B cell (primary cell): ENCODE results near the gene NUP88. TPM values are rescaled to one million over a fixed set of nuclear protein-coding genes. Genes with fewer than 3 reads are reported as not detected.

ENCODE experiments used
- ATAC-seq: fragments of 200-7000 bp; cut with Tn5 transposase; one replicate; pipeline ENCODE4 v1.10.0; 2021; ENCODE audit warnings: low read depth, mild to moderate bottlenecking, moderate number of reproducible peaks, moderate library complexity
- CTCF ChIA-PET: fragments of 350-600 bp; sonication (Branson Sonifier 250); formaldehyde crosslinking; loops from one replicate; lab custom pipeline; 2021; ENCODE audit warnings: antibody characterized with exemption, inconsistent platforms; lab: Charles Lee
- POLR2A ChIA-PET: fragments of 350-600 bp; sonication (Branson Sonifier 250); formaldehyde crosslinking; loops from one replicate; lab custom pipeline; 2021; ENCODE audit warnings: antibody characterized with exemption; lab: Charles Lee
- DNase-seq: peaks from one replicate; pipeline ENCODE4 v3.0.0; 2013
- H2AFZ ChIP-seq: 2 replicates; pipeline ENCODE4 v1.6.1; 2012; ENCODE audit warnings: mild to moderate bottlenecking, low read depth, low read length; ENCODE audit not compliant: insufficient read depth, poor library complexity, severe bottlenecking
- H3K27ac ChIP-seq, 2 donors: 1 replicate in 1 of 2; 2 replicates in 1 of 2; pipeline ENCODE4 v1.5.1; 2012 to 2013; ENCODE audit warnings: low read length in 2 of 2, mild to moderate bottlenecking in 2 of 2, moderate library complexity in 1 of 2
- H3K27me3 ChIP-seq, 4 experiments: fragments of 200-600 bp in 1 of 4; sonication (generic) in 1 of 4; replicated peaks in 1 of 4; 1 replicate in 2 of 4; 2 replicates in 2 of 4; pipeline versions ENCODE4 v1.6.1 to v1.7.0; 2013 to 2016; ENCODE audit warnings: low read length in 3 of 4, mild to moderate bottlenecking in 2 of 4, mixed read lengths in 1 of 4, moderate library complexity in 1 of 4; ENCODE audit not compliant: insufficient read depth in 4 of 4, control insufficient read depth in 3 of 4; ENCODE audit errors: control extremely low read depth in 1 of 4
- H3K36me3 ChIP-seq, 2 experiments: replicated peaks in 1 of 2; 1 replicate in 1 of 2; 2 replicates in 1 of 2; pipeline versions ENCODE4 v1.6.1 to v1.7.1; 2013; ENCODE audit warnings: low read length in 1 of 2; ENCODE audit not compliant: insufficient read depth in 2 of 2, control insufficient read depth in 1 of 2; ENCODE audit errors: control extremely low read depth in 1 of 2, extremely low read depth in 1 of 2
- H3K4me1 ChIP-seq, 2 donors: fragments of 200-600 bp in 1 of 2; sonication (generic) in 1 of 2; 1 replicate in 1 of 2; 2 replicates in 1 of 2; pipeline versions ENCODE4 v1.5.1 to v1.6.1; 2013 to 2017; ENCODE audit warnings: low read length in 2 of 2; ENCODE audit not compliant: control insufficient read depth in 2 of 2, insufficient read depth in 2 of 2
- H3K4me2 ChIP-seq: replicated peaks from 2 replicates; pipeline ENCODE3; 2012; ENCODE audit warnings: mild to moderate bottlenecking, low read depth, low read length; ENCODE audit not compliant: poor library complexity, severe bottlenecking
- H3K4me3 ChIP-seq, 5 experiments: fragments of 200-600 bp in 1 of 5; sonication (generic) in 1 of 5; 1 replicate in 3 of 5; 2 replicates in 2 of 5; pipeline versions ENCODE4 v1.5.1 to v1.7.0; 2011 to 2016; ENCODE audit warnings: low read length in 4 of 5, mild to moderate bottlenecking in 4 of 5, low read depth in 2 of 5, control low read depth in 1 of 5, moderate library complexity in 1 of 5; ENCODE audit not compliant: insufficient read depth in 1 of 5; ENCODE audit errors: control extremely low read depth in 1 of 5, extremely low read depth in 1 of 5
- H3K79me2 ChIP-seq: fragments of 200-600 bp; sonication (generic); one replicate; pipeline ENCODE4 v1.6.0; 2016; ENCODE audit warnings: low read length; ENCODE audit not compliant: control insufficient read depth, insufficient read depth
- H3K9ac ChIP-seq: fragments of 200-600 bp; sonication (generic); 2 replicates; pipeline ENCODE4 v1.6.1; 2017; ENCODE audit warnings: mild to moderate bottlenecking, low read length, moderate library complexity
- H3K9me3 ChIP-seq, 3 donors: one replicate each; pipeline versions ENCODE4 v1.6.1 to v1.7.1; 2013; ENCODE audit warnings: low read length in 2 of 3; ENCODE audit not compliant: control insufficient read depth in 2 of 3, insufficient read depth in 1 of 3; ENCODE audit errors: control extremely low read depth in 1 of 3
- H4K20me1 ChIP-seq: 2 replicates; pipeline ENCODE4 v1.6.0; 2012; ENCODE audit warnings: mild to moderate bottlenecking, low read length; ENCODE audit not compliant: insufficient read depth, control insufficient read depth, poor library complexity, severe bottlenecking
- H3K27ac Mint-ChIP-seq: one replicate; pipeline ENCODE4 v1.8.0; 2021; ENCODE audit warnings: mixed read lengths
- H3K27me3 Mint-ChIP-seq: one replicate; pipeline ENCODE4 v1.8.0; 2021; ENCODE audit warnings: mixed read lengths
- H3K4me1 Mint-ChIP-seq: one replicate; pipeline ENCODE4 v1.8.0; 2021; ENCODE audit warnings: mixed read lengths
- H3K4me3 Mint-ChIP-seq: one replicate; pipeline ENCODE4 v1.8.0; 2021; ENCODE audit warnings: mixed read lengths
- H3K9me3 Mint-ChIP-seq: one replicate; pipeline ENCODE4 v1.8.0; 2022; ENCODE audit warnings: mixed read lengths; ENCODE audit not compliant: insufficient read depth
- EZH2 ChIP-seq: IDR thresholded peaks from 2 replicates; pipeline ENCODE4 v1.6.1; 2012; ENCODE audit warnings: borderline replicate concordance, low read depth, mild to moderate bottlenecking, moderate library complexity, low read length; ENCODE audit not compliant: insufficient read depth, poor library complexity, severe bottlenecking
- WGBS: methylation state at CpG from one replicate; pipeline ENCODE4 v1.1.5; 2013; ENCODE audit warnings: missing lambda C conversion rate; ENCODE audit not compliant: insufficient coverage; 5-methylcytosine and 5-hydroxymethylcytosine counted together
- intact Hi-C: fragments of 100-400 bp; cut with micrococcal nuclease; formaldehyde crosslinking; loops from one replicate; pipeline ENCODE4 v1.10.0; 2022
- polyA plus RNA-seq: library from polyadenylated mRNA; depleted of rRNA; stranded (reverse); fragments of >200 nt; gene quantifications from 2 replicates; pipeline ENCODE4 v1.2.3, GENCODE V29; 2012
- total RNA-seq, 2 donors: library from RNA; stranded (reverse); fragments of 120-200 nt in 1 of 2; gene quantifications; 1 replicate in 1 of 2; 2 replicates in 1 of 2; pipeline versions ENCODE4 v1.2.3 to v1.2.4, GENCODE V29; 2013 to 2022
- TF ChIP-seq, protein P1 (sequence below): fragments of 200-600 bp; IDR thresholded peaks from one replicate; pipeline ENCODE4 v1.8.0; 2022; ENCODE audit warnings: antibody characterized with exemption, mild to moderate bottlenecking

Gene NUP88
- total and polyA plus RNA-seq, 2 donors (not counting 1 experiment from before 2014, with no cell fraction given), result 214 to 221 TPM

DNA sequence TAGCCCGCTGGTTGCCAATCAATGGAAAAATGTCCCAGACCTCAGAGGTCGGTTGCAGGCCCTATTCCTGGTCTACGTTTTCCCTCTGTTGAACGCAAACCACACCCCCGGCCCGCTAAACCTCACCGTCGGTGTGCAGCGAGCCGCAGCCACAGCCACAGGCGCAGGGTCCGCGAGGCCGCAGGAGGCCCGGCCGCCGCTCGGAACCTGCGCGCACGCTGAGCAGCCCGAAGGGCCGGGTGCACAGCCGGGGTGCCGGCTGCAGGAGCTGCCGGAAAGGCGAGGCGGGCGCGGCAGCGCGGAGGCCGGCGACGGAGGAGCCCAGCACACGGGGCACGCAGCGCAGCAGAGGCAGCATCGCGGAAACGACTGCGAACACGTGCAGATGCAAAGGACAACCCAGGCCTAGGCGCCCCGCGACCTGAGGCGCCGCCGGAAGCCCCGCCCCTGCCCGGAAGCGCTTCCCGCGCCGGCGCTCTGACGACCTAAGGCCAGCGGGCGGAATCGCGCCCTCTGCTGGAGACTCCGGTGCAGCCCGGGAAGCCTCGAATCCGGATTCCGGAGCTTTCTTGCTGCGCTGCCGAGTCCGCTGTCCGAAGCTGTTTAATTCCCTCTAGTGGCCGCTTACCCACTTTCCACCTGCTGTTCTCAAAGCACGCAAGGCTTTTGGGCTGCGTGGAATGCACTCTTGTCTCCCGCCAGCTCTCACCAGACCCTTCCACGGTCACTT is 19.4 kb upstream of the NUP88 start, which contains the start of gene C1QBP:
TSS of gene C1QBP (minus strand) at position 440 of the 730 bp plus-strand sequence. CDS start at position 358, 82 bp downstream.
- Histone ChIP-seq H3K27ac (peak within 1 kb of the TSS; percentile 66 to 81), H4K20me1 (peaks cover 8% of the 10 kb centered on the region), H3K4me2 (peak within 1 kb of the TSS; percentile 81), H3K4me3 (peak within 1 kb of the TSS; percentile 52 to 74 (median 67)), H3K9ac (peak within 1 kb of the TSS; percentile 74), H3K36me3 (peaks cover 8 to 36% of the 10 kb centered on the region in 2 experiments), H3K27me3 (no peaks in the 10 kb centered on the region), H3K4me1 (peaks cover 14 to 26% of the 10 kb centered on the region in 2 donors), H2AFZ (peak within 1 kb of the TSS; percentile 93), H3K9me3 (no peaks in the 10 kb centered on the region), H3K79me2 (peaks cover 45% of the 10 kb centered on the region)
- Mint-ChIP-seq H3K9me3 (no peaks in the 10 kb centered on the region), H3K4me1 (peaks cover 31% of the 10 kb centered on the region), H3K27me3 (no peaks in the 10 kb centered on the region), H3K4me3 (peak within 1 kb of the TSS; percentile 79), H3K27ac (peak within 1 kb of the TSS; percentile 93)
- ATAC-seq, result peak; percentile 95
- under 1% methylated on average over 71 of the region's 75 CpGs for WGBS
- TF ChIP-seq EZH2, result no peak
- TF ChIP-seq, protein P1, sequence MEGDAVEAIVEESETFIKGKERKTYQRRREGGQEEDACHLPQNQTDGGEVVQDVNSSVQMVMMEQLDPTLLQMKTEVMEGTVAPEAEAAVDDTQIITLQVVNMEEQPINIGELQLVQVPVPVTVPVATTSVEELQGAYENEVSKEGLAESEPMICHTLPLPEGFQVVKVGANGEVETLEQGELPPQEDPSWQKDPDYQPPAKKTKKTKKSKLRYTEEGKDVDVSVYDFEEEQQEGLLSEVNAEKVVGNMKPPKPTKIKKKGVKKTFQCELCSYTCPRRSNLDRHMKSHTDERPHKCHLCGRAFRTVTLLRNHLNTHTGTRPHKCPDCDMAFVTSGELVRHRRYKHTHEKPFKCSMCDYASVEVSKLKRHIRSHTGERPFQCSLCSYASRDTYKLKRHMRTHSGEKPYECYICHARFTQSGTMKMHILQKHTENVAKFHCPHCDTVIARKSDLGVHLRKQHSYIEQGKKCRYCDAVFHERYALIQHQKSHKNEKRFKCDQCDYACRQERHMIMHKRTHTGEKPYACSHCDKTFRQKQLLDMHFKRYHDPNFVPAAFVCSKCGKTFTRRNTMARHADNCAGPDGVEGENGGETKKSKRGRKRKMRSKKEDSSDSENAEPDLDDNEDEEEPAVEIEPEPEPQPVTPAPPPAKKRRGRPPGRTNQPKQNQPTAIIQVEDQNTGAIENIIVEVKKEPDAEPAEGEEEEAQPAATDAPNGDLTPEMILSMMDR, result peak; percentile 99
- CTCF ChIA-PET, result interaction anchor here (0.6 to 2.5 kb wide), 25 partner anchors 10 to 422 kb away, joined by 3 to 35 read pairs (median 5); partner anchors contain the start of genes DHX33, NUP88, RABEP1 and RPAIN
- POLR2A ChIA-PET, result interaction anchor here (0.7 to 1.9 kb wide), 4 partner anchors 10 to 218 kb away, joined by 3 to 11 read pairs (median 4); partner anchors contain the start of genes NUP88 and RPAIN
- intact Hi-C loops, result loop anchor here (1.0 kb wide), 5 partner anchors 19 to 248 kb away; partner anchors contain the start of genes DERL2, MIS12, RPAIN and ZNF594
- peak; percentile 96 for DNase-seq
